Measurements from ENCODE around the gene ASCC1.

DNA sequence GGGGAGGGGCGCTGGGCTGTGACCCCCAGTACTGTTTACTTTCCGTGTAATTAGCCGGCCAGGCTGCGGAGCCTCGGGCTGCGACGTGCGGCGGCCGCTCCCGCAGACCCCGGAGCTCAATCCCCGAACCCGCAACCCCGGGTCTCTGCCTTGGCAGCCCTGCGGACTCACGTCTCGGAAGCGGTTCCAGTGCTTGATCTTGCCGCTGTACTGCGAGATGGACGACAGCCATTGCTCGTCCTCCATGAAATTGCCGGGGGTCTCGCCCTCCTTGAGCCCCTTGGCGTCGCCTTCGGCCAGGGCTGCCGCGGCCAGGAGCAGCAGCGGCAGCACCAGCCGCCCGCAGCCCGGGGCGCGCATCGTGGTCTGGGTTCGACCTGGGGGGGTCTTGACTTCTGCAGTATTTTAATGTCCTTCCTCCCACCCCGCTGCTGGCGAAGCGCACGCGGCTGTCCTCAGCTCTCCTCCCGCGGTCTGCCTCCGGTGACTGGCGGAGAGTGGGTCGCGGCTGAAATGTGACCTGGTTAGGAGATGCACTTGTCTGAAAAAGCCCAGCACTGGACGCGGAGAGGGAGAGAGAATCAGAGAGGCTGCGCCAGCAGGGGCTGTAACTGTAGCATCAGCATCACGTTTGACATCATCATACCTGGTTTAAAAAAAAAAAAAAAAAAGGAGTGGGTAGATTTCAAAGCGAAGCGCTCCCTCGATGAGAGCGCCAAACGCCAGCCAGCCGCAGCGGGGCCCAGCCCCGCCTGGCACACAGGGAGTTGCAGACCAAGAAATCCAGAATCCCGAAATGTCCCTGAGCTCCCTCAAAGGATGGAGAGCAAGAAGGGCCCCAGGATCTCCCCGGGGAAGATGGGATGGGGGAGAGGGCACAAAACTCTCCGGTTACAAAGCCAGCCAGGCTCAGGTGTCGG, 127.8 kb downstream of the ASCC1 start, which contains the start of gene SPOCK2:
- TF ChIP-seq, protein P1, sequence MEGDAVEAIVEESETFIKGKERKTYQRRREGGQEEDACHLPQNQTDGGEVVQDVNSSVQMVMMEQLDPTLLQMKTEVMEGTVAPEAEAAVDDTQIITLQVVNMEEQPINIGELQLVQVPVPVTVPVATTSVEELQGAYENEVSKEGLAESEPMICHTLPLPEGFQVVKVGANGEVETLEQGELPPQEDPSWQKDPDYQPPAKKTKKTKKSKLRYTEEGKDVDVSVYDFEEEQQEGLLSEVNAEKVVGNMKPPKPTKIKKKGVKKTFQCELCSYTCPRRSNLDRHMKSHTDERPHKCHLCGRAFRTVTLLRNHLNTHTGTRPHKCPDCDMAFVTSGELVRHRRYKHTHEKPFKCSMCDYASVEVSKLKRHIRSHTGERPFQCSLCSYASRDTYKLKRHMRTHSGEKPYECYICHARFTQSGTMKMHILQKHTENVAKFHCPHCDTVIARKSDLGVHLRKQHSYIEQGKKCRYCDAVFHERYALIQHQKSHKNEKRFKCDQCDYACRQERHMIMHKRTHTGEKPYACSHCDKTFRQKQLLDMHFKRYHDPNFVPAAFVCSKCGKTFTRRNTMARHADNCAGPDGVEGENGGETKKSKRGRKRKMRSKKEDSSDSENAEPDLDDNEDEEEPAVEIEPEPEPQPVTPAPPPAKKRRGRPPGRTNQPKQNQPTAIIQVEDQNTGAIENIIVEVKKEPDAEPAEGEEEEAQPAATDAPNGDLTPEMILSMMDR (IDR thresholded peaks at IDR 0.05; ENCODE audit: low read length) = no peak
- TF ChIP-seq EZH2 (optimal IDR thresholded peaks at IDR 0.05; ENCODE audit: low read depth, low read length) (no peak), EZH2phosphoT487 (IDR thresholded peaks at IDR 0.05; ENCODE audit: low read length) (no peak)
